ENCODE measurements around the gene CASKIN2.
"Not testable (repeated sequence)": the region's sequence is repeated elsewhere in the genome, so short reads cannot be mapped to it uniquely, and the experiment has no call there.

The CASKIN2 gene

GRCh38 chr17:75465039-75465438 lies 50.3 kb downstream of the CASKIN2 start:
- no peak for DNase-seq (ENCODE audit: low read depth in 2 of 2)

GRCh38 chr17:75463603-75464002 lies 51.7 kb downstream of the CASKIN2 start:
- no peak for DNase-seq (ENCODE audit: low read depth in 2 of 2)

GRCh38 chr17:75460295-75460694 lies 55.0 kb downstream of the CASKIN2 start:
- DNase-seq (ENCODE audit: low read depth in 2 of 2), result no peak

- no peak for DNase-seq (ENCODE audit: low read depth in 2 of 2)
These were observed 55.6 kb downstream of the CASKIN2 start for GRCh38 chr17:75459590-75460267.

GRCh38 chr17:75459246-75459589 lies 56.1 kb downstream of the CASKIN2 start:
- DNase-seq (ENCODE audit: low read depth in 2 of 2), result no peak

GRCh38 chr17:75457047-75457654 lies 58.2 kb downstream of the CASKIN2 start:
- no peak for DNase-seq (ENCODE audit: low read depth in 2 of 2)

- peak; percentile 75 to 78 for DNase-seq (ENCODE audit: low read depth in 2 of 2)
These were observed 58.8 kb downstream of the CASKIN2 start, which contains the start of gene TMEM94 for GRCh38 chr17:75456417-75457046. TSS of gene TMEM94 (plus strand) at chr17:75456635. CDS start at chr17:75471906, 15,271 bp downstream.

GRCh38 chr17:75456039-75456416 lies 59.3 kb downstream of the CASKIN2 start:
- no peak for DNase-seq (ENCODE audit: low read depth in 2 of 2)

GRCh38 chr17:75454672-75455071 lies 60.7 kb downstream of the CASKIN2 start:
- not testable (repeated sequence) for DNase-seq (ENCODE audit: low read depth in 2 of 2)

GRCh38 chr17:75454193-75454592 lies 61.1 kb downstream of the CASKIN2 start:
- no peak for DNase-seq (ENCODE audit: low read depth in 2 of 2)

- no peak for DNase-seq (ENCODE audit: low read depth in 2 of 2)
These were observed 65.1 kb downstream of the CASKIN2 start for GRCh38 chr17:75450270-75450669.
